ENCODE results near the gene EIF3A.

Gene EIF3A

DNA sequence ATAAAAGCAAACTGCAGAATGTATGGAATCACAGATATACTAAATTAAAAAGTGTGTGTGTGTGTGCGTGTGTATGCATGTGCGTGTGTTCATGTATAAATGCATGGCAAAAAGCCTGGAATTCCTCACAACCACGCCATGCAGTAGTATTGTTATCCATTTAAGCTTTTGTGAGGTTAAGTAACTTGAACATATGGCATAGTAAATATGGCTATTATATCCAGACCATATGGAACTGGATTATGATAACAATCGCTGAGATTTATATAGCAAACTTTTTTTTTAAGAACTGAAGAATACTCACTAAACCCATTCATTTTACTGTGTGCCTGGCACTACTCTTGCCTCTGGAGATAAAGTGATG, 73.4 kb downstream of the EIF3A start:
- DNase-seq (ENCODE audit: low read depth in 2 of 3, low spot score in 2 of 3): no peak

DNA sequence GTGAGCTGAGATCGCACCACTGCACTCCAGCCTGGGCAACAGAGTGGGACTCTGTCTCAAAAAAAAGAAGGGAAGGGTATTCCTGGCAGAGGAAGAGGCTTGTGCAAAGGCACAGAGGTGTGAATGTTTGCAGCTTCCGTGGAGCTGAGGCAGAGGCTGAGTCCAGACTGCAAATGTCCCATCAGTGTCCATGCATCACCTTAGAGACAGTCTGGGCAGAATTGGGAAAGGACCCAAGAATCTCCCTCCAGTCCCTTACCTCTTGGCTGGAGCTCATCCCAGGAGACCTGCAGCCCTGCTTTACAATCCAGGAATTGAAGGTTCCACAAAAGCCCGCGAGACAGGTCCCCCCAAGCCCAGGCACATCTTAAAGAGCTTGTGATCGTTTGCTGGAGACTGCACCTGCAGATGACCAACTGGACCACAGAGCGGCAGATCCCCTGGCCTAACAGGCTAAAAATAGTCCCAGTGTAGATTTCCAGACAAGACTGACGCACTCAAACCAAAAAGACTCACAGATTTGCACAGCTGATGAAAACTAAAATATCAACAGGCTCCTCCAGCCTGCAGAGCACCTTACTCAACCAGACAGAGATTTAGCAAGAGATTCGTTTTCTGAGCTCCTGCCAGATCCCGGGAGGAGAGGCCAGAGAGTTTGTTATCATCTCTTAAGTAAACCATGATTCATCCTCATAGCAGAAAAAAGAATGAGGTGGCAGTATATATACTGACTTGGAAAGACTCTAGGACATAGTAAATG, 74.0 kb downstream of the EIF3A start:
- DNase-seq (ENCODE audit: low read depth in 2 of 3, low spot score in 2 of 3): no peak

DNA sequence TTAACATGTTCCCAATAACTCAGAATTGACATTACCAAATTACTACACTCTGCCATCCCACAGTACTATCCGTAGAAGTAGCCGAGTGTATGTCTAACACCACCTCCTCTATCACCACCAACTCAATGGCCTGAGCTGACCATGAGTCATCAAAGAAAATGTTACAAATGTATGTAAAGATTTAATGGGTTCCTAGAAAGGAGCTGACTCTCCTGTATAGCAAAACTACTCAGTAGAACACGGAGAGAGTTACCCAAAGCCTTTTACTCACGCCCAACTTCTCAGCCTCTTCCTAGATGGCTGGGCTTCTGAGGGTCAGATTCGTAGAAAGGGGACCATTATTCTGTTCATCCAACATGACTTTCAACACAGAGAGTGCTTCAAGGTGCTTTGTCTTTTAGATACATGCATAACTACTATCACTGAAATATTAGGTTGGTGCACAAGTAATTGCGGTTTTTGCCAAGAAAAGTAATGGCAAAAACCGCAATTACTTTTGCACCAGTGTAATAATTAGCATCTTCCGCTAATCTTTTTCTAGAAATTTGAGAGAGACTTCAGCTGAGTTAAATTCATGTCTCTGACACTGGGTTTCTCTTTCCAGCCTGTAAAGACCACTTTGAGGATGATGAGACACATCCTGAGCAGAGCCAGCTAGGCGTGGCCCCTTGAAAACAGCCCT, 75.1 kb downstream of the EIF3A start:
- DNase-seq (ENCODE audit: low read depth in 2 of 3, low spot score in 2 of 3): no peak

DNA sequence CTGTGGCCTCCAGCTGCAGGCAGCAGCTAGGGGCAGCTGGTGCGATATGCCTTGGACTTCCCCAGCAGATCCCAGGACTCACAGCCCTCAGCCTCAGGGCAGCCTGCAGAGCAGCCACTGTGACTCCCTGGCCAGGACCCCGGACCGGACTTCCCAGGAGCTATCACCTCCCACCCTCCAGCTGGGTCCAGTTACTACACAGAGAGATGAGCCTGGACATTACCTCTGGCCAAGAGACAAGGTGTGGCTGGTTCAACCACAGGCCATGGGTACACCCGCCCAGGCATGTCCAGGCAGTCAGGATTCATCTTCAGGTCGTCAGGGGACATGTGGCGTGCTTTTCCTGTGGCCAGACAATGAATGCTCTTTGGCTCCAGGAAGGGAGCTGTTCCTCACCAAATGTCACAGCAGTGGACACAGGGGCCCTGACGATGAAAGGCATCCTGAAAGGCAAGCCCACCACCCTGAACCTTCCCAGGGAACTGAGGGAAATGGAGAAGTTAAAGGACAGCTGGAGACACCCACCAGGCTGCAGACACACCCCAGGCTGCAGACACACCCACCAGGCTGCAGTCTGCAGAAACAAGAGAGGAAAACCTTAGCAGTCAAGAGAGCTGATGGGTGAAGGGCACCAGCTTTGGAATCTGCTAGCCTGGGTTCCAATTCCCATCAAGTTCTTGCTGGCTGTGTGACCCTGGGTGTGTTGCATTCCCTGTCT, 76.9 kb downstream of the EIF3A start:
- DNase-seq (ENCODE audit: low read depth in 2 of 3, low spot score in 2 of 3): no peak

DNA sequence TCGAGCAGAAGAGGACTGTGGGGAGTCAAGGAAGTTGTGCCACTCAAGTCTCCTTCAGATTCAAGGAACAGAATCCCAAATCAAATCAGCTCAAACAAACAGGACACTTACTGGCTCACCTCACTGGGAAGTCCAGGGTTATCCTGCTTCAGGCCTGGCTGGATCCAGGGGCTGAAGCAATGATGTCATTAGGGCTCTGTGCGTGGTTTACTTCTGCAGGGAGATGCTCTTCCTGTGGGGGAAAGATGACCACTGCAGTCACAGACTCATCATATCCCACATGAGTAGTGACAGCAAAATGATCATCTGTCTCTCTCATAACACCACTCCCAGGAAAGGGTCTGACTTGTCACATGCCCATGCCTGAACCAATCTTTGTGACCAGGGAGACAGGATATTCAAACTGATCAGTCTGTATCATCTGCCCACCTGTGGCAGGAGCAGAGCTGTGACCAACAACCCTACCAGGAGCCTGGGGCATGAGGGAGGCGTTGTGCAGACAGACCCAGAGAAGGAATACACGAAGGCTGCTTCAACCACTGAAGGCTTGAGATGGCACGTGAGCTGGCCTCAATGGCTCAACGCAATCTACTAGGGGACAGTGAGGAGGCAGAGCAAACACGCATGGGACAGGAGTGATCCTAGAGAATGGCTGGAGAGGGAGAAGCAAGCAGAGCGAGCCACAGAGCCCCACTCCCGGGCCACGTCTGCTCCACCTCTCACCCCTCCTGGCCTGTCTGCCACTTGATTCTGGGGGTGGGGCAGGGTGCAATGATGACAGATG, 78.7 kb downstream of the EIF3A start:
- no peak for DNase-seq (ENCODE audit: low read depth in 2 of 3, low spot score in 2 of 3)

DNA sequence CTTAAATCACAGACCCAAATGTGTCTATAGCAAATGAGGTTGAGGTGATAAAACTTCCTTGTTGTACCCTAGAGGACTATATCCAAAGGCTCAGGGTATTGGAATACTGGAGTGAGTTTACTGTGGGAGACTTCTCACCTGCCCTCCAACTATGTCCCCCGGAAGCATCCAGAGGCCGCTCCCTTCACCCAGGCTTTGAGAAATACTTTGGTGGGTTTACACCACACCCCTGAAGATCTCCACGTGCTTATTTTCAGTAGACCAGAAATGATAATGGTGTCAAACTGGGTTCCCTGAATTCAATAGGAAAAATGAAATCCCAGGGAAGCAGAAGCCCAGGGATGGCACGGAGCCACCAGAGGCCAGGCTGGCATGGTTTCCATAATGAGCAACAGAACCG, 82.4 kb downstream of the EIF3A start:
- DNase-seq (ENCODE audit: low read depth in 2 of 3, low spot score in 2 of 3): no peak

DNA sequence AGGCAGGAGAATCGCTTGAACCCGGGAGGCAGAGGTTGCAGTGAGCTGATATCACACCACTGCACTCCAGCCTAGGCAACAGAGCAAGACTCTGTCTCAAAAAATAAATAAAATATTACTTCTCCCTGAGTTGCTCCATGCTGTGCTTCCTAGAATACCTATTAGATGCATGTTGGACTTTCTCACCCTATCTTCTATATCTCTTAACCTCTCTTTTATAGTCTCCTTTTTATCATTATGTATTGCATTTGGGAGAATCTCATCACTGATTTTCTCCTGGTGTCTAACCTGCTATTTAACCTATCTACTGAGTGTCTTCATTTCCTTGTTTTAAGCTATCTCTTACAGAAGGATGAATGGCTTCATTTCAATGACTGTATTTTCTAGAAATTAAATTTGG, 83.2 kb downstream of the EIF3A start:
- no peak for DNase-seq (ENCODE audit: low read depth in 2 of 3, low spot score in 2 of 3)

DNA sequence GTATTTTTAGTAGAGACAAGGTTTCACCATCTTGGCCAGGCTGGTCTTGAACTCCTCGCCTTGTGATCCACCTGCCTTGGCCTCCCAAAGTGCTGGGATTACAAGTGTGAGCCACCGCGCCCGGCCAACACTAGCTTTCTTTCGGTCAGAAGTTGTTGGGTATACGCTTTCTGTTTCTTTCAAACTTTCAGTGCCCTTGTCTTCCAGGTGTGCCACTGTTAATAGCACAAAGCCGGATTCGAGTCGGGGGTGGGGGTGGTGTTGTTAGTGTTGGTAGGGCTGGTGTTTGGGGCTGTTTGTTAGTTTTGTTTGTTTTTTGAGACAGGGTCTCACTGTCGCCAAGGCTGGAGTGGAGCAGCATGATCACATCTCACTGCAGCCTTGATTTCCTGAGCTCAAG, 84.9 kb downstream of the EIF3A start:
- no peak for DNase-seq (ENCODE audit: low read depth in 2 of 3, low spot score in 2 of 3)

DNA sequence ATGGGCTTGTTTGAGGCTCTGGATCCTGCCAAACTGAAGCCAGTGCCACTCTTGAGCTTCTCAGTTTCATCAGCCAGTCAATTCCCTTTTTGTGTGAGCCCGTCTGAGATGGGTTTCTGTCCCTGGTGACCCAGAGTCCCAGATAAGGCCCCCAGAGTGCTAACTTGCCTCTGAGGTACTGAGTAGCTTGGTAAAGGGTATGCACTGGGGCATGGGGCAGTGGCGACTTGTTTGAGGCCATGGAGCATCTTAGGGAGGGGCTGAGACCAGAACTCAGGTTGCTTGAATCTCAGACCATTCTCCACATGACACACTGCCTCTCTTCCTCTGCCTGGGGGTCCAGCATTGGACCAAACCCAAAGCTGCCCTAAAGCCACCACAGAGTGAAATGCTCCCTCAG, 86.3 kb downstream of the EIF3A start:
- DNase-seq (ENCODE audit: low read depth in 2 of 3, low spot score in 2 of 3): no peak

DNA sequence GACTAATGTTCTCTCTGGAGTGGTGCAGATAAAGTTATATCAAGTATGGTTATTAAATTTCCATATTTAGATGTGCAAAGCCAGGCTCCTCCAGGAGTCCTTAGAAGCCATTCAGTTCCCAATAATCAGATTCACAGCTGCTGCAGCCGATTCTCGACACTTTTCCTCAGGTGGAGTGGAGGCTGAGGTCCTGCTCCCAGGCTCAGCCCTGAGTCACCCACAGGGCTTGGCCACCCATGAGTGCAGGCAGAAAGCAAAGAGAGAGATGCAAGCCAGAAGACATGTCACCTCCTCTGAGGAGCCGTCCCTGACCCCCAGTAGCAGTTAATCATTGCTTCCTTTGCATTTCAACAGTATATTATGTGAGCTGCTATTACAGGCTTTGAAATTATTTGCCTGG, 87.4 kb downstream of the EIF3A start:
- DNase-seq (ENCODE audit: low read depth in 2 of 3, low spot score in 2 of 3): no peak

DNA sequence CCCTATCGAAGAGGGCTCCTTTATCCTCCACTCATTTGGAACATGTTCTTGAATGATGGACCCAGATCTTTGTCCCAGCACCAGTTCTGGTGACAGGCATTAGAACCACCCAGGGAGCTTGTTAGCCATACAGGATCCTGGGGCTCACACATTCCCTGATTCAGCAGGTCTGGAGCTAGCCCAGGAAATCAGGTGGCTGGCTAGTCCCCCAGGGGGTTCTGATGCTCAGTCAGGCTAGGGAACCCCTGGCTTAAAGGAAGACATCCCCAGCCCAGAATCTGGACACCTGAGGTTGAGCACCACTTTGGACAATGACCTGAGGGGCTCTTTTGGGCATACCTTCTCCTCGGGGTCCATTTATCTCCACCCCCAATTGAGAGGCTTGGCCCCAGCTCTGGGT, 88.1 kb downstream of the EIF3A start:
- no peak for DNase-seq (ENCODE audit: low read depth in 2 of 3, low spot score in 2 of 3)

DNA sequence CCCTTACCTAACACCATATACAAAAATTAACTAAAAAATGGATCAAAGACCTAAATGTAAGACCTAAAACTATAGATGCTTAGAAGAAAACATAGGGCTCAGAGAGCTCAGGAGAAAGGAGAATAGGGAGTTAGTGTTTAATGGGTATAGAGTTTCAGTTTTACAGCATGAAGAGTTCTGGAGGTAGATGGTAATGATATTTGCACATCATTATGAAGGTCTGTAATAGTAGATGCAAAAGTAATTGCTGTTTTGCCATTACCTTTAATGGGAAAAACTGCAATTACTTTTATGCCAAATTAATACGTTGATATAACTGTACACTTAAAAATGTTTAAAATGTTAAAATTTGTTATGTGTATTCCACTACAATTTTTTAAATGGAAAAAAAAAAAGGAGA, 90.3 kb downstream of the EIF3A start:
- no peak for DNase-seq (ENCODE audit: low read depth in 2 of 3, low spot score in 2 of 3)

DNA sequence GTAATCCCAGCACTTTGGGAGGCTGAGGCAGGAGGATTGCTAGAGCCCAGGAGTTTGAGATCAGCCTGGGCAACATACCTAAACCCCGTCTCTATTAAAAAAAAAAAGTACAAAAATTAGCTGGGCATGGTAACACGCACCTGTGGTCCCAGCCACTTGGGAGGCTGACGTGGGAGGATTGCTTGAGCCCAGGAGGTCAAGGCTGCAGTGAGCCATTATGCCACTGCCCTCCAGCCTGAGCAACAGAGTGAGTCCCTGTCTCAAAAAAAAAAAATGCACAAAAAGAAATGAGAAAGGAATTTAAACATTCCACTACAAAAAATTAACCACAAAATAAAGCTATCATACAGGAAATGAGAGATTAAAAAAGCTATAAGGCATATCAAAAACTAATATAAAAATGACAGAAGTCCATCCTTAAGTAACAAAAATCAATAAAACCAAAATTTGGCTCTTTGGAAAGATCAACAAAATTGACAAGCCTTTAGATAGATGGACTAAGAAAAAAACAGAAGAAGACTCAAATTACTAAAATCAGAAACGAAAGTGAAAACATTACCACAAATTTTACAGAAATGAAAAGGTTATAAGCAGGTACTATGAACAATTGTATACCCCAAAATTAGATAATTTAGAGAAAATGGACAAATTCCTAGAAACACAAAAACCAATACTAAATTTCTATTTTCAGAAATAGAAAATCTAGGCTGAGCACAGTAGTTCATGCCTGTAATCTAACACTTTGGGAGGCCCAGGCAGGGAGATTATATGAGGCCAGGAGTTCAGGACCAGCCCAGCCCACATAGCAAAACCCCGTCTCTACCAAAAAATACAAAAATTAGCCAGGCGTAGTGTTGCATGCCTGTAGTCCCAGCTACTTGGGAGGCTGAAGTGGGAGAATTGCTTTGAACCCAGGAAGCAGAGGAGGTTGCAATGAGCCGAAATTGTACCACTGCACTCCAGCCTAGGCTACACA, 93.5 kb downstream of the EIF3A start:
- no peak for DNase-seq (ENCODE audit: low read depth in 2 of 3, low spot score in 2 of 3)

DNA sequence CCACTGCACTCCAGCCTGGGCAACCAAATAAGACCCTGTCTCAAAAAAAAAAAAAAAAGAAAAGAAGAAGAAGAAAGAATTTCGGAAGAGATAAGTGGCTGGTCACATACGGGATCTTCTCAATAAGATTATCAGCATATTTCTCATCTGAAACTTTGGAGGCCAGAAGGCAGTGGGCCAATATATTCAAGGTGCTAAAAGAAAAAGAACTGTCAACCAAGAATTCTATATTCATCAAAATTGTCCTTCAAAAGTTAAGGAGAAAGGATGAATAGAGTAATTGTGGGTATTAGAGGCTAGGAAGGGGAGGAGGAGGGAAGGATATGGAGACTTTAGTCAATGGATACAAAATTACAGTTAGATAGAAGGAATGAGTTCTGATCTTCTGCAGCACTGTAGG, 95.0 kb downstream of the EIF3A start:
- no peak for DNase-seq (ENCODE audit: low read depth in 2 of 3, low spot score in 2 of 3)

Data from activated CD8-positive, alpha-beta memory T cell treated with anti-CD3 and anti-CD28 coated beads for 48 hours (primary cell).